ENCODE results near the gene TNFAIP8.
"Not testable (repeated sequence)": the region's sequence is repeated elsewhere in the genome, so short reads cannot be mapped to it uniquely, and the experiment has no call there.

TNFAIP8 gene

GRCh38 chr5:119397518-119398380 lies 41.9 kb downstream of the TNFAIP8 start:
- no peak for DNase-seq

- no peak for DNase-seq
Observed at GRCh38 chr5:119398727-119399466, 43.1 kb downstream of the TNFAIP8 start.

- DNase-seq = no peak
Observed at GRCh38 chr5:119400245-119400644, 44.4 kb downstream of the TNFAIP8 start.

- DNase-seq = no peak
Observed at GRCh38 chr5:119402081-119402480, 46.3 kb downstream of the TNFAIP8 start.

GRCh38 chr5:119402555-119402954 lies 46.7 kb downstream of the TNFAIP8 start:
- DNase-seq = no peak

GRCh38 chr5:119404033-119404432 lies 48.2 kb downstream of the TNFAIP8 start:
- DNase-seq = no peak

GRCh38 chr5:119405419-119405818 lies 49.6 kb downstream of the TNFAIP8 start:
- no peak for DNase-seq

GRCh38 chr5:119406551-119407110 lies 50.8 kb downstream of the TNFAIP8 start:
- no peak for DNase-seq

GRCh38 chr5:119409235-119409815 lies 53.5 kb downstream of the TNFAIP8 start:
- DNase-seq = no peak

- no peak for DNase-seq
Observed at GRCh38 chr5:119410448-119411159, 54.8 kb downstream of the TNFAIP8 start.

GRCh38 chr5:119411361-119412278 lies 55.8 kb downstream of the TNFAIP8 start:
- DNase-seq = peak in 2 of 4 experiments; percentile 5 to 11

- DNase-seq = no peak
Observed at GRCh38 chr5:119412279-119413227, 56.7 kb downstream of the TNFAIP8 start.

GRCh38 chr5:119414124-119414734 lies 58.4 kb downstream of the TNFAIP8 start:
- not testable (repeated sequence) for DNase-seq

GRCh38 chr5:119417891-119418605 lies 62.2 kb downstream of the TNFAIP8 start:
- DNase-seq = no peak

- DNase-seq = no peak
Observed at GRCh38 chr5:119418606-119419100, 62.8 kb downstream of the TNFAIP8 start.

GRCh38 chr5:119420169-119420568 lies 64.3 kb downstream of the TNFAIP8 start:
- no peak for DNase-seq

- no peak for DNase-seq
Observed at GRCh38 chr5:119426057-119426456, 70.2 kb downstream of the TNFAIP8 start.

GRCh38 chr5:119427060-119427459 lies 71.2 kb downstream of the TNFAIP8 start:
- DNase-seq = no peak

GRCh38 chr5:119427596-119427995 lies 71.8 kb downstream of the TNFAIP8 start:
- DNase-seq = not testable (repeated sequence)

All from activated naive CD4-positive, alpha-beta T cell (primary cell).